CD8-positive, alpha-beta memory T cell (primary cell): ENCODE measurements around the gene SMARCA4. TPM values are rescaled to one million over a fixed set of nuclear protein-coding genes. Genes with fewer than 3 reads are reported as not detected.
A peak's percentile ranks its signal among the peaks of the same experiment; 100 is the strongest.

Experiments
- CTCF ChIA-PET: fragments of 350-600 bp; sonication (Branson Sonifier 250); formaldehyde crosslinking; loops from one replicate; lab custom pipeline; 2021; ENCODE audit warnings: antibody characterized with exemption; lab: Charles Lee
- POLR2A ChIA-PET: fragments of 350-600 bp; sonication (Branson Sonifier 250); formaldehyde crosslinking; loops from one replicate; lab custom pipeline; 2021; ENCODE audit warnings: antibody characterized with exemption; lab: Charles Lee
- DNase-seq, 5 donors: peaks; one replicate each; pipeline versions ENCODE4 v3.0.0 to v3.0.0-alpha.2; 2020 to 2022; ENCODE audit warnings: mixed read lengths in 1 of 5
- H3K27ac ChIP-seq: one replicate; pipeline ENCODE4 v1.7.0; 2013; ENCODE audit warnings: low read depth, mild to moderate bottlenecking, low read length, moderate library complexity
- H3K27me3 ChIP-seq: 2 replicates; pipeline ENCODE4 v1.7.0; 2013; ENCODE audit warnings: low read length, mild to moderate bottlenecking; ENCODE audit not compliant: insufficient read depth, poor library complexity, severe bottlenecking
- H3K36me3 ChIP-seq: 2 replicates; pipeline ENCODE4 v1.7.0; 2013; ENCODE audit warnings: mild to moderate bottlenecking, low read length, moderate library complexity; ENCODE audit not compliant: insufficient read depth
- H3K4me1 ChIP-seq: 2 replicates; pipeline ENCODE4 v1.7.0; 2013; ENCODE audit warnings: mild to moderate bottlenecking, low read length, moderate library complexity; ENCODE audit not compliant: insufficient read depth
- H3K4me3 ChIP-seq: 2 replicates; pipeline ENCODE4 v1.7.0; 2013; ENCODE audit warnings: mild to moderate bottlenecking, low read length
- H3K9me3 ChIP-seq: 2 replicates; pipeline ENCODE4 v1.7.0; 2013; ENCODE audit warnings: mild to moderate bottlenecking, low read length
- H3K27ac Mint-ChIP-seq, 8 donors: one replicate each; pipeline ENCODE4 v1.8.0; 2020 to 2021; ENCODE audit warnings: mixed read lengths in 8 of 8, mild to moderate bottlenecking in 6 of 8, inconsistent platforms in 3 of 8, moderate library complexity in 3 of 8
- H3K27me3 Mint-ChIP-seq, 2 donors: one replicate each; pipeline ENCODE4 v1.8.0; 2020 to 2021; ENCODE audit warnings: mixed read lengths in 2 of 2, mild to moderate bottlenecking in 1 of 2, moderate library complexity in 1 of 2
- H3K36me3 Mint-ChIP-seq, 3 donors: one replicate each; pipeline ENCODE4 v1.8.0; 2020 to 2021; ENCODE audit warnings: mixed read lengths in 3 of 3, inconsistent platforms in 1 of 3, mild to moderate bottlenecking in 1 of 3
- H3K4me1 Mint-ChIP-seq, 3 donors: one replicate each; pipeline ENCODE4 v1.8.0; 2020 to 2021; ENCODE audit warnings: mixed read lengths in 3 of 3, inconsistent platforms in 1 of 3, mild to moderate bottlenecking in 1 of 3
- H3K4me3 Mint-ChIP-seq, 7 donors: one replicate each; pipeline ENCODE4 v1.8.0; 2020 to 2021; ENCODE audit warnings: mixed read lengths in 7 of 7, mild to moderate bottlenecking in 6 of 7, moderate library complexity in 4 of 7, inconsistent platforms in 2 of 7
- H3K9me3 Mint-ChIP-seq, 5 donors: one replicate each; pipeline ENCODE4 v1.8.0; 2020 to 2022; ENCODE audit warnings: mixed read lengths in 5 of 5, mild to moderate bottlenecking in 3 of 5, moderate library complexity in 2 of 5, inconsistent platforms in 1 of 5
- polyA plus RNA-seq: library from polyadenylated mRNA; unstranded; fragments of 300-500 nt; fragmentation: Illumina TruSeq; gene quantifications from one replicate; pipeline ENCODE4 v1.2.3, GENCODE V29; 2021
- total RNA-seq, 2 experiments: library from RNA; stranded (reverse); gene quantifications; one replicate each; pipeline ENCODE4 v1.2.3, GENCODE V29; 2021

Gene SMARCA4
- total and polyA plus RNA-seq, 3 experiments from 2014 or later: 38.7 to 123 (median 116) TPM

- H3K9me3 Mint-ChIP-seq: no peaks in the 10 kb centered on the region
- Histone ChIP-seq H3K27ac (no peak overlapping the region), H3K4me1 (no peaks in the 10 kb centered on the region), H3K9me3 (no peaks in the 10 kb centered on the region), H3K27me3 (no peaks in the 10 kb centered on the region), H3K36me3 (no peaks in the 10 kb centered on the region), H3K4me3 (no peak overlapping the region)
- no peaks in the 10 kb centered on the region for H3K27me3 Mint-ChIP-seq
- POLR2A ChIA-PET: no interaction called here
- peak overlapping the region in 2 of 8 donors; percentile 52 to 91 for H3K27ac Mint-ChIP-seq
- CTCF ChIA-PET: no interaction called here
- no peaks in the 10 kb centered on the region for H3K4me1 Mint-ChIP-seq
- peaks cover 0 to 67% (median 6%) of the 10 kb centered on the region in 3 donors for H3K36me3 Mint-ChIP-seq
- no peak overlapping the region for H3K4me3 Mint-ChIP-seq
- no peak for DNase-seq
Measured at GRCh38 chr19:10919352-10920287, 41.2 kb upstream of the SMARCA4 start.

- H3K4me1 ChIP-seq: no peaks in the 10 kb centered on the region
- no peaks in the 10 kb centered on the region for H3K4me1 Mint-ChIP-seq
- H3K27ac ChIP-seq: no peak overlapping the region
- POLR2A ChIA-PET: no interaction called here
- no peaks in the 10 kb centered on the region for H3K9me3 Mint-ChIP-seq
- CTCF ChIA-PET: no interaction called here
- DNase-seq: no peak
- no peaks in the 10 kb centered on the region for H3K27me3 ChIP-seq
- H3K4me3 ChIP-seq: no peak overlapping the region
- H3K27me3 Mint-ChIP-seq: no peaks in the 10 kb centered on the region
- peaks cover 0 to 66% (median 6%) of the 10 kb centered on the region in 3 donors for H3K36me3 Mint-ChIP-seq
- H3K36me3 ChIP-seq: no peaks in the 10 kb centered on the region
- H3K9me3 ChIP-seq: no peaks in the 10 kb centered on the region
- no peak overlapping the region for H3K4me3 Mint-ChIP-seq
- peak overlapping the region in 1 of 8 donors; percentile 52 for H3K27ac Mint-ChIP-seq
Measured at GRCh38 chr19:10920288-10920655, 40.6 kb upstream of the SMARCA4 start.

- POLR2A ChIA-PET: no interaction called here
- DNase-seq: no peak
- Histone ChIP-seq H3K4me3 (no peak overlapping the region), H3K9me3 (no peaks in the 10 kb centered on the region), H3K36me3 (no peaks in the 10 kb centered on the region), H3K4me1 (no peaks in the 10 kb centered on the region), H3K27me3 (no peaks in the 10 kb centered on the region), H3K27ac (no peak overlapping the region)
- no peaks in the 10 kb centered on the region for H3K27me3 Mint-ChIP-seq
- H3K4me3 Mint-ChIP-seq: no peak overlapping the region
- CTCF ChIA-PET: no interaction called here
- H3K4me1 Mint-ChIP-seq: no peaks in the 10 kb centered on the region
- no peaks in the 10 kb centered on the region for H3K9me3 Mint-ChIP-seq
- peak overlapping the region in 1 of 8 donors; percentile 21 for H3K27ac Mint-ChIP-seq
- peaks cover 0 to 67% (median 6%) of the 10 kb centered on the region in 3 donors for H3K36me3 Mint-ChIP-seq
Measured at GRCh38 chr19:10920781-10921180, 40.0 kb upstream of the SMARCA4 start.

GRCh38 chr19:10921199-10921909 is 39.5 kb upstream of the SMARCA4 start:
- H3K36me3 Mint-ChIP-seq: peaks cover 0 to 64% (median 6%) of the 10 kb centered on the region in 3 donors
- ChIA-PET POLR2A (no interaction called here), CTCF (no interaction called here)
- no peaks in the 10 kb centered on the region for H3K27me3 ChIP-seq
- no peak overlapping the region for H3K27ac ChIP-seq
- H3K27me3 Mint-ChIP-seq: no peaks in the 10 kb centered on the region
- no peak for DNase-seq
- no peaks in the 10 kb centered on the region for H3K9me3 ChIP-seq
- no peaks in the 10 kb centered on the region for H3K36me3 ChIP-seq
- H3K4me1 ChIP-seq: no peaks in the 10 kb centered on the region
- no peak overlapping the region for H3K27ac Mint-ChIP-seq
- H3K4me3 ChIP-seq: no peak overlapping the region
- no peak overlapping the region for H3K4me3 Mint-ChIP-seq
- no peaks in the 10 kb centered on the region for H3K4me1 Mint-ChIP-seq
- H3K9me3 Mint-ChIP-seq: no peaks in the 10 kb centered on the region

- no peaks in the 10 kb centered on the region for H3K9me3 Mint-ChIP-seq
- DNase-seq: no peak
- no peaks in the 10 kb centered on the region for H3K36me3 ChIP-seq
- no peaks in the 10 kb centered on the region for H3K9me3 ChIP-seq
- peak overlapping the region in 1 of 8 donors; percentile 88 for H3K27ac Mint-ChIP-seq
- no peaks in the 10 kb centered on the region for H3K4me1 ChIP-seq
- peaks cover 0 to 62% (median 6%) of the 10 kb centered on the region in 3 donors for H3K36me3 Mint-ChIP-seq
- CTCF ChIA-PET: no interaction called here
- peaks cover 0 to 1% of the 10 kb centered on the region in 2 donors for H3K27me3 Mint-ChIP-seq
- peaks cover 0 to under 1% (median under 1%) of the 10 kb centered on the region in 3 donors for H3K4me1 Mint-ChIP-seq
- H3K27ac ChIP-seq: no peak overlapping the region
- no peak overlapping the region for H3K4me3 ChIP-seq
- no peak overlapping the region for H3K4me3 Mint-ChIP-seq
- POLR2A ChIA-PET: interaction anchor here (0.5 kb wide), 1 partner anchor 675 kb away, joined by 4 read pairs; no protein-coding TSS in a partner anchor
- H3K27me3 ChIP-seq: no peaks in the 10 kb centered on the region
Measured at GRCh38 chr19:10921910-10922637, 38.8 kb upstream of the SMARCA4 start.

- H3K27ac ChIP-seq: no peak overlapping the region
- peaks cover 3% of the 10 kb centered on the region for H3K4me1 ChIP-seq
- H3K36me3 ChIP-seq: no peaks in the 10 kb centered on the region
- Mint-ChIP-seq H3K36me3 (peaks cover 0 to 63% (median 6%) of the 10 kb centered on the region in 3 donors), H3K4me1 (peaks cover 3 to 6% (median 6%) of the 10 kb centered on the region in 3 donors), H3K27ac (peak overlapping the region in 1 of 8 donors; percentile 88), H3K9me3 (no peaks in the 10 kb centered on the region), H3K27me3 (peaks cover 0 to 1% of the 10 kb centered on the region in 2 donors), H3K4me3 (no peak overlapping the region)
- H3K4me3 ChIP-seq: no peak overlapping the region
- no peaks in the 10 kb centered on the region for H3K9me3 ChIP-seq
- DNase-seq: no peak
- no peaks in the 10 kb centered on the region for H3K27me3 ChIP-seq
- CTCF ChIA-PET: no interaction called here
- POLR2A ChIA-PET: interaction anchor here (0.5 kb wide), 1 partner anchor 674 kb away, joined by 4 read pairs; no protein-coding TSS in a partner anchor
Measured at GRCh38 chr19:10922638-10923014, 38.2 kb upstream of the SMARCA4 start.

- Mint-ChIP-seq H3K4me3 (peak overlapping the region in 1 of 7 donors; percentile 40), H3K36me3 (peaks cover 0 to 63% (median 6%) of the 10 kb centered on the region in 3 donors), H3K27me3 (peaks cover 0 to 1% of the 10 kb centered on the region in 2 donors), H3K27ac (peak overlapping the region in 1 of 8 donors; percentile 54), H3K9me3 (no peaks in the 10 kb centered on the region), H3K4me1 (peaks cover 9 to 12% (median 11%) of the 10 kb centered on the region in 3 donors)
- ChIA-PET CTCF (no interaction called here), POLR2A (no interaction called here)
- Histone ChIP-seq H3K27me3 (no peaks in the 10 kb centered on the region), H3K27ac (no peak overlapping the region), H3K36me3 (no peaks in the 10 kb centered on the region), H3K4me1 (peaks cover 8% of the 10 kb centered on the region), H3K9me3 (no peaks in the 10 kb centered on the region), H3K4me3 (no peak overlapping the region)
- DNase-seq: no peak
Measured at GRCh38 chr19:10923260-10924112, 37.3 kb upstream of the SMARCA4 start.
